Liver (tissue), 9 donors: ENCODE data around the gene CCDC134. TPM values are rescaled to one million over a fixed set of nuclear protein-coding genes. Genes with fewer than 3 reads are reported as not detected.

ENCODE experiments used
- DNase-seq: peaks from one replicate; pipeline ENCODE4 v3.0.0-alpha.2; 2017; ENCODE audit warnings: low spot score
- H3K27ac ChIP-seq, 2 donors: one replicate each; pipeline ENCODE4 v1.7.0; 2013; ENCODE audit warnings: inconsistent platforms in 2 of 2, low read length in 2 of 2, control low read depth in 1 of 2, low read depth in 1 of 2, mild to moderate bottlenecking in 1 of 2
- H3K27me3 ChIP-seq, 4 donors: one replicate each; pipeline versions ENCODE4 v1.6.1 to v1.7.0; 2013; ENCODE audit warnings: low read length in 3 of 4, inconsistent platforms in 1 of 4, mild to moderate bottlenecking in 1 of 4, moderate library complexity in 1 of 4; ENCODE audit not compliant: control insufficient read depth in 4 of 4, insufficient read depth in 4 of 4
- H3K36me3 ChIP-seq, 4 donors: one replicate each; pipeline versions ENCODE4 v1.6.1 to v1.7.0; 2013; ENCODE audit warnings: low read length in 3 of 4, mild to moderate bottlenecking in 3 of 4, low read depth in 1 of 4, moderate library complexity in 1 of 4; ENCODE audit not compliant: control insufficient read depth in 4 of 4, insufficient read depth in 3 of 4
- H3K4me1 ChIP-seq, 4 donors: one replicate each; pipeline versions ENCODE4 v1.6.1 to v1.7.0; 2013; ENCODE audit warnings: low read length in 3 of 4, mild to moderate bottlenecking in 3 of 4, moderate library complexity in 1 of 4; ENCODE audit not compliant: control insufficient read depth in 4 of 4, insufficient read depth in 4 of 4
- H3K4me3 ChIP-seq, 3 donors: one replicate each; pipeline versions ENCODE4 v1.6.1 to v1.7.0; 2013; ENCODE audit warnings: low read length in 3 of 3, control low read depth in 1 of 3, low read depth in 1 of 3, mild to moderate bottlenecking in 1 of 3
- H3K9ac ChIP-seq, 2 donors: one replicate each; pipeline ENCODE4 v1.7.0; 2013; ENCODE audit warnings: low read length in 2 of 2, mild to moderate bottlenecking in 2 of 2, moderate library complexity in 2 of 2, control low read depth in 1 of 2, low read depth in 1 of 2
- H3K9me3 ChIP-seq, 4 donors: one replicate each; pipeline versions ENCODE4 v1.6.1 to v1.7.0; 2013; ENCODE audit warnings: low read length in 3 of 4; ENCODE audit not compliant: control insufficient read depth in 4 of 4
- ATF3 ChIP-seq: IDR thresholded peaks from 2 replicates; pipeline ENCODE4 v1.6.1; 2016; ENCODE audit warnings: antibody characterized with exemption
- CTCF ChIP-seq: fragments of 150-350 bp; IDR thresholded peaks from 2 replicates; pipeline ENCODE4 v1.5.1; 2017; ENCODE audit warnings: improper control_type of control experiment, low read depth, low read length; ENCODE audit not compliant: missing input control
- EGR1 ChIP-seq, 2 donors: IDR thresholded peaks; 2 replicates each; pipeline ENCODE4 v1.6.1; 2016 to 2018; ENCODE audit warnings: antibody characterized with exemption in 2 of 2, low read depth in 2 of 2
- FOXA1 ChIP-seq: IDR thresholded peaks from 2 replicates; pipeline ENCODE4 v1.6.1; 2016; ENCODE audit warnings: antibody characterized with exemption
- GABPA ChIP-seq, 2 donors: IDR thresholded peaks in 1 of 2; conservative IDR thresholded peaks in 1 of 2; 2 replicates each; pipeline ENCODE4 v1.6.1; 2016; ENCODE audit warnings: antibody characterized with exemption in 2 of 2, mild to moderate bottlenecking in 1 of 2, moderate library complexity in 1 of 2
- HNF4A ChIP-seq, 2 donors: conservative IDR thresholded peaks; 2 replicates each; pipeline ENCODE4 v1.6.1; 2016; ENCODE audit warnings: antibody characterized with exemption in 2 of 2, mild to moderate bottlenecking in 2 of 2
- HNF4G ChIP-seq: IDR thresholded peaks from 2 replicates; pipeline ENCODE4 v1.6.1; 2016; ENCODE audit warnings: antibody characterized with exemption
- JUND ChIP-seq, 2 donors: IDR thresholded peaks; 2 replicates each; pipeline ENCODE4 v1.6.1; 2016; ENCODE audit warnings: antibody characterized with exemption in 2 of 2
- MAX ChIP-seq: IDR thresholded peaks from 2 replicates; pipeline ENCODE4 v1.6.1; 2016; ENCODE audit warnings: antibody characterized with exemption
- NR2F2 ChIP-seq: IDR thresholded peaks from 2 replicates; pipeline ENCODE4 v1.6.1; 2016; ENCODE audit warnings: antibody characterized with exemption
- RAD21 ChIP-seq, 2 donors: IDR thresholded peaks; 2 replicates each; pipeline ENCODE4 v1.6.1; 2016; ENCODE audit warnings: antibody characterized with exemption in 2 of 2, mild to moderate bottlenecking in 2 of 2
- REST ChIP-seq: IDR thresholded peaks from 2 replicates; pipeline ENCODE4 v1.6.1; 2016; ENCODE audit warnings: antibody characterized with exemption, mild to moderate bottlenecking
- SP1 ChIP-seq: IDR thresholded peaks from 2 replicates; pipeline ENCODE4 v1.6.1; 2018; ENCODE audit warnings: antibody characterized with exemption, mild to moderate bottlenecking
- TAF1 ChIP-seq: conservative IDR thresholded peaks from 2 replicates; pipeline ENCODE4 v1.6.1; 2016; ENCODE audit warnings: antibody characterized with exemption, mild to moderate bottlenecking
- ZBTB33 ChIP-seq: IDR thresholded peaks from 2 replicates; pipeline ENCODE4 v1.6.1; 2016; ENCODE audit warnings: antibody characterized with exemption
- WGBS: extraction: QIAGEN DNeasy Blood & Tissue Kit; methylation state at CpG from one replicate; pipeline ENCODE4 v1.1.7; 2013; 5-methylcytosine and 5-hydroxymethylcytosine counted together
- polyA plus RNA-seq, 2 donors: library from polyadenylated mRNA; stranded (reverse) in 1 of 2; unstranded in 1 of 2; fragments of 200-250 nt in 1 of 2; fragments of >200 nt in 1 of 2; fragmentation: Nextera tagmentation in 1 of 2; extraction: Ambion mirVana in 1 of 2; gene quantifications; one replicate each; pipeline versions ENCODE4 v1.2.1 to v1.2.3, GENCODE V29; 2013 to 2015
- total RNA-seq, 2 donors: library from RNA; depleted of rRNA; stranded (reverse); fragments of >200 nt; gene quantifications; one replicate each; pipeline ENCODE4 v1.2.3, GENCODE V29; 2014
- donor health status: healthy.
- donor health status: healthy.
- donor health status: healthy.
- donor health status: healthy.
- donor health status: healthy.

The CCDC134 gene
- total and polyA plus RNA-seq, 4 donors, result 2.0 to 13.2 (median 6.4) TPM

- TF ChIP-seq ZBTB33 (no peak), NR2F2 (no peak), ATF3 (no peak)
Measured at GRCh38 chr22:41816871-41817270, 16.4 kb downstream of the CCDC134 start (continued).

- H3K4me3 ChIP-seq, result no peak overlapping the region
- H3K9me3 ChIP-seq, result no peaks in the 10 kb centered on the region
- H3K4me1 ChIP-seq, result no peaks in the 10 kb centered on the region
- WGBS, result 82% methylated on average over 5 of the region's 5 CpGs
- H3K9ac ChIP-seq, result no peak overlapping the region
- peaks cover 0 to 8% (median 4%) of the 10 kb centered on the region in 4 donors for H3K36me3 ChIP-seq
- TF ChIP-seq EGR1 (IDR thresholded peaks at IDR 0.05; ENCODE audit: low read depth in 2 of 2), result no peak
- TF ChIP-seq HNF4G, result no peak
- no peak for TF ChIP-seq REST
- TF ChIP-seq MAX, result no peak
- no peak for TF ChIP-seq ATF3
- no peak overlapping the region for H3K27ac ChIP-seq
- no peaks in the 10 kb centered on the region for H3K27me3 ChIP-seq
- DNase-seq, result no peak
Measured at GRCh38 chr22:41818011-41818410, 17.5 kb downstream of the CCDC134 start.

- WGBS, result 85% methylated on average over 6 of the region's 6 CpGs
- Histone ChIP-seq H3K4me1 (no peaks in the 10 kb centered on the region), H3K9me3 (no peaks in the 10 kb centered on the region), H3K36me3 (peaks cover 0 to 8% (median 4%) of the 10 kb centered on the region in 4 donors), H3K27ac (no peak overlapping the region), H3K4me3 (no peak overlapping the region), H3K27me3 (no peaks in the 10 kb centered on the region), H3K9ac (no peak overlapping the region)
- no peak for DNase-seq
- TF ChIP-seq ZBTB33, result no peak
- TF ChIP-seq SP1, result no peak
- no peak for TF ChIP-seq MAX
- no peak for TF ChIP-seq TAF1
- no peak for TF ChIP-seq FOXA1
- no peak for TF ChIP-seq GABPA (IDR thresholded peaks at IDR 0.05 in 1 of 2, conservative IDR thresholded peaks at IDR 0.05 in 1 of 2)
- TF ChIP-seq RAD21 (IDR thresholded peaks at IDR 0.05), result no peak
- TF ChIP-seq CTCF, result no peak
- TF ChIP-seq NR2F2, result no peak
- no peak for TF ChIP-seq JUND (IDR thresholded peaks at IDR 0.05)
- TF ChIP-seq HNF4A (conservative IDR thresholded peaks at IDR 0.05), result no peak
- TF ChIP-seq EGR1 (IDR thresholded peaks at IDR 0.05; ENCODE audit: low read depth in 2 of 2), result no peak
- no peak for TF ChIP-seq REST
Measured at GRCh38 chr22:41818596-41818995, 18.1 kb downstream of the CCDC134 start.
